GM10248 (cell line): ENCODE measurements around the gene DPH1.

ENCODE experiments used
- CTCF ChIA-PET: fragments of 300-600 bp; sonication (Branson Sonifier 250); formaldehyde crosslinking; extraction: SDS; loops from one replicate; lab custom pipeline; 2021; ENCODE audit warnings: antibody characterized with exemption; lab: Yijun Ruan, JAX
- POLR2A ChIA-PET: fragments of 350-650 bp; sonication (Branson Sonifier 250); formaldehyde crosslinking; extraction: SDS; loops from one replicate; lab custom pipeline; 2020; ENCODE audit warnings: antibody characterized with exemption; lab: Yijun Ruan, JAX
- DNase-seq: peaks from one replicate; pipeline ENCODE4 v3.0.0; 2012; ENCODE audit errors: extremely low spot score
- TF ChIP-seq, protein P1 (sequence below): IDR thresholded peaks from 2 replicates; pipeline ENCODE4 v1.5.1; 2012; ENCODE audit warnings: mild to moderate bottlenecking, low read depth; ENCODE audit errors: extremely low read depth, missing control alignments, control extremely low read depth

DPH1 gene

DNA sequence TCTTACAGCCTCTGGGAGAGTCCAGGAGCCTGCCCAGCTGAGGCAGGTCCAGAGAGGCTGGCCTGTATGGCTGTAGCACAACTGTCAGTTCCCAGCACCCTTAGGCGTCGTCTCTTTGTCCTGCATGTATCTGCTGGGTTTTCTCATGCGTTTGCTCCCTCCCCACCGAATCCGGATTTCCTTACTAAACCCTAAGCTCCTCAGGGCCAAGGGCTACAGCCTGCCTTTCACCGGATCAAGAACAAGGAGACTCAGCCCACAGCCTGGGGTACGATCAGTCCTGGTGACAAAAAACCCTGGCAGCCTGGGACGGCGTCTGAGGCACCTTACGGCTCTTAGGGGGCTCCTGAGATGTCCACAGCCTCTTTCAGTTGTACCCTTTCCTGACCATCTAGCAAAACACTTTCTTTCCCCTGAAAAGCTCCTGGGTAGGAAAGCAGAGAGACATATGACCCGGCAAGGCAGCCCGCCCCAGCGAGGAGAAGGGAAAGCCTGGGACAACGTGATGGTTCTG lies 37.2 kb downstream of the DPH1 start:
- ChIA-PET CTCF (interaction anchor here (1.1 to 10.3 kb wide), 6 partner anchors 9 to 178 kb away, joined by 3 to 107 read pairs (median 6); no protein-coding TSS in a partner anchor), POLR2A (interaction anchor here (0.9 kb wide), 1 partner anchor 23 kb away, joined by 3 read pairs; no protein-coding TSS in a partner anchor)
- DNase-seq = no peak
- TF ChIP-seq, protein P1, sequence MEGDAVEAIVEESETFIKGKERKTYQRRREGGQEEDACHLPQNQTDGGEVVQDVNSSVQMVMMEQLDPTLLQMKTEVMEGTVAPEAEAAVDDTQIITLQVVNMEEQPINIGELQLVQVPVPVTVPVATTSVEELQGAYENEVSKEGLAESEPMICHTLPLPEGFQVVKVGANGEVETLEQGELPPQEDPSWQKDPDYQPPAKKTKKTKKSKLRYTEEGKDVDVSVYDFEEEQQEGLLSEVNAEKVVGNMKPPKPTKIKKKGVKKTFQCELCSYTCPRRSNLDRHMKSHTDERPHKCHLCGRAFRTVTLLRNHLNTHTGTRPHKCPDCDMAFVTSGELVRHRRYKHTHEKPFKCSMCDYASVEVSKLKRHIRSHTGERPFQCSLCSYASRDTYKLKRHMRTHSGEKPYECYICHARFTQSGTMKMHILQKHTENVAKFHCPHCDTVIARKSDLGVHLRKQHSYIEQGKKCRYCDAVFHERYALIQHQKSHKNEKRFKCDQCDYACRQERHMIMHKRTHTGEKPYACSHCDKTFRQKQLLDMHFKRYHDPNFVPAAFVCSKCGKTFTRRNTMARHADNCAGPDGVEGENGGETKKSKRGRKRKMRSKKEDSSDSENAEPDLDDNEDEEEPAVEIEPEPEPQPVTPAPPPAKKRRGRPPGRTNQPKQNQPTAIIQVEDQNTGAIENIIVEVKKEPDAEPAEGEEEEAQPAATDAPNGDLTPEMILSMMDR = no peak

DNA sequence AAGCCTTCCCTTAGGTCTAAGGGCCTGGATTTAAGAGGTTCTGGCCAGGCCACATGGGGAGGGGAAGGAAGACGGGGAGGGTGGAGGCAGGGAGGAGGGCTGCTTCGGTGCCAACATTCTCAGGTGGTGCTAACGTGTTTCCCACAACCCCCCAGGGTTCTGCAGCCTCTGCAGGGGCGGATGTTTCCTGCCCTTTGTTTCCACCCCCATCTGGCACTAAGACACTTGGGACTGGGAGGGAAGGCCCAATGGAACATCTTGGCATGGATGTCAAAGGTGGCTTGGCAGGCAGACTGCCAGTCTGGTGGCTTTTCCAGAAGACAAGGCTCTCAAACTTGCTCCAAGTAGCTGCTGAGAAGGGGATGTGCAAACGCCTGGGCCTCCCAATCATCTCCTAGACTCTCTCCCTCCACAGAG lies 37.7 kb downstream of the DPH1 start:
- no peak for DNase-seq
- POLR2A ChIA-PET = interaction anchor here (0.9 to 1.8 kb wide), 2 partner anchors 15 to 22 kb away, joined by 3 to 6 read pairs; no protein-coding TSS in a partner anchor
- TF ChIP-seq, protein P1 = no peak
- CTCF ChIA-PET = interaction anchor here (1.1 to 10.3 kb wide), 7 partner anchors 9 to 178 kb away, joined by 3 to 107 read pairs (median 7); partner anchors contain the start of gene HIC1

DNA sequence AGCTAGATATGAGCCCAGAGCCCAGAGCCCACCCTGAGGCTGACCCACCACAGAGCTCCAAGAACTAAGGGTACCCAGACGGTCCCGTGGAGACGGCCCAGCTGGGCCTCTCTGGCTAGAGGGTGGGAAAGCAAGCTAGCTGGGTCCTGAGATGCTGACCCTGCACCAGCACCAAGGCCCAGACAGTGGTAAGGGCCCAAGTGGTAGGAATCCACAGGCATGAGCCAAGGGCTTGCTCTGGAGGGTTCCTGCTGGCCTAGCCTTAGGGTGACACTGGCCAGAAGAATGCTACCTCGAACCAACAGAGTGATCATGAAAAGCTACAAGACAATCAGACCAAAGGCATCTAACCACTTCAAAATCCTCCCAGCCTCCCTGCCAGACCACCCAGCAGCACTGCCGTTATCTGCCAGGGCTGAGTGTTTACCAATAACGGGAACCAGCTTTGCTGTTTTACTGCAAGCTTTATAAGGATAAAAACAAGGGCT lies 38.1 kb downstream of the DPH1 start:
- ChIA-PET POLR2A (interaction anchor here (0.6 to 1.8 kb wide), 4 partner anchors 11 to 28 kb away, joined by 3 to 6 read pairs (median 3); no protein-coding TSS in a partner anchor), CTCF (interaction anchor here (0.9 to 10.3 kb wide), 8 partner anchors 10 to 196 kb away, joined by 3 to 107 read pairs (median 6); partner anchors contain the start of gene HIC1)
- TF ChIP-seq, protein P1 = no peak
- no peak for DNase-seq

DNA sequence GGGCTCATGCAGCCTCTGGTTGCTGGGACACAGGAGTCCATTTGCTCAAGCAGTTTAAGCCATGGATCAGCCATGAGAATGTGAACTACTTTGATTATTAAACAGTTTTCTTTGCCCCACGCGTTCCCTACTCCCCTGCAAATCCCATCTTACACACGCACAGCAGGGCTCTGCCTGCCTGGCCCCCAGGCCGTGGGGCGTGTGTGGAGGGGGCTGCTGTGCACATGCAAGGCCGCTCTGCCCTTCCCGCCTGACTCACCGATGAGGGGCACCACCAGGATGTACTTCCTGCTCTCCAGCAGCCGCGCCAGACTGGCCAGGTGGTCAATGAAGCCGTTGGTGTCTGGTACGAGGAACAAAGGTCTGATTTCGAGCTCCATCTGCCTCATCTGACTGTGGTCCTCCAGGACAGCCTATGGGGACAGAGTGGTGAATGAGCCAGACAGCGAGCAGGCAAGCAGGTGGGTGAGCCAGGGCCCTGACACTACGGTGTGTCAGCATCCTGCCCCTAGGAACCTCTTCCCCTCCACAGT lies 38.6 kb downstream of the DPH1 start:
- DNase-seq = no peak
- TF ChIP-seq, protein P1 = no peak
- ChIA-PET POLR2A (interaction anchor here (0.6 to 1.8 kb wide), 3 partner anchors 12 to 28 kb away, joined by 3 to 6 read pairs (median 3); no protein-coding TSS in a partner anchor), CTCF (interaction anchor here (0.9 to 10.3 kb wide), 11 partner anchors 11 to 196 kb away, joined by 3 to 107 read pairs (median 7); partner anchors contain the start of gene HIC1)

DNA sequence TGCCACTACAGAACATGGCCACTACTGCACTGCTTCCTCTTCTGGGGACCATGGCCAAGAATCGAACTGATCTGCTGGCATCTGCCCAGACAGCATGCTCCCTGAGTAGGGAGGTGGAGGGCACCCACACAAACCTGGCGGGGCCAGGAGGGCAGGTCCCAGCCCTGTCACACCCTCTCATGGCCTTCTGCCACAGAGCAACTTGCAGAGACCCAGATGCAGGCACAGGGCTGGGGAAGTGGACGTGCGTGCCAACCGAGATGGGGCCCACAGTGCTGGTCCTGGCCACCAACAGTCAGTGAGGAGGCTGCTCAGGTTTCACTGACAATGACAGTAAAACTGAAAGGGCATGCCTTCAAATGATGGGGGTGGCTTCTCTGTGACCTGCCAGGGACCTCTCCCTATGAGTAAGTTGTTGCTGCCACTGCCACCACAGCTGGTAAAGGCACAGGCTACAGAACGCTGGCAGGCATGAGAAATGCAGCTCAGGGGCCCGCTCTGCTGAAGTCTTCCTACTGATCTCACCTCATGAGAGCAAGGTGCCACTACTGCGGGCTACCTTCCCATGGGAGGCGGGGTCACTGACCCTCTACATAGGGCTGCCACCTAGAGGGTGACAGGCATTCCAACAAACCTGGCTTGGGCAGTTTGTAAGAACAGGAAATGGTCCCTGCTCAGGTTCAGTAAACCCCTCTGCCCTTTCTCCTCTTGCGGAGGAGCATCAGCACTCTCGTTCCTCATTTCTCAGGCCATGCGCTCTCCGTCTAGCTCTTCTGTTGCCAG lies 40.5 kb downstream of the DPH1 start:
- ChIA-PET CTCF (interaction anchor here (1.1 to 10.3 kb wide), 8 partner anchors 10 to 175 kb away, joined by 4 to 107 read pairs (median 14); no protein-coding TSS in a partner anchor), POLR2A (interaction anchor here (0.9 to 1.6 kb wide), 5 partner anchors 14 to 168 kb away, joined by 3 to 4 read pairs (median 3); no protein-coding TSS in a partner anchor)
- DNase-seq = peak; percentile 84
- TF ChIP-seq, protein P1 = no peak

DNA sequence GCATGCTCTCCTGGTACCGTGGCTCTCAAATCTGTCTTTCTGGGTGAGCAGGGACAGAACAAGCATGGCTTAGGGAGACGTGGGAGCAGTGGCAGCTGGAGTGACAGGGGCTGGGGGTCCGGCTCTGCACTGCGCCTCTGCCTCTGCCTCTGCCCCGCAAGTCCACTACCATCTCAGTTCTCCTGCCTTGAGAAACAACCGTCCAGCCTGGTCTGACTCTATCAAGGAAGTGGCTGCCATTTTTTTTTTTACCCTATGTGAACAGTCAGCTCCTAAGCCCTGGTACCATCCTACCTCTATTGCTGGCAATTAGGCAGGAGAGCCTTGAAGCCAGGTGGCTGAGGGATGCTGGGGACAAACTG lies 41.1 kb downstream of the DPH1 start:
- POLR2A ChIA-PET = interaction anchor here (0.9 to 1.6 kb wide), 4 partner anchors 13 to 168 kb away, joined by 3 to 4 read pairs (median 3); no protein-coding TSS in a partner anchor
- no peak for DNase-seq
- TF ChIP-seq, protein P1 = no peak
- CTCF ChIA-PET = interaction anchor here (1.1 to 10.3 kb wide), 7 partner anchors 10 to 174 kb away, joined by 3 to 107 read pairs (median 20); no protein-coding TSS in a partner anchor
